HG02870 (cell line): ENCODE measurements around the gene KLHDC4.
"Not testable (repeated sequence)": the region's sequence is repeated elsewhere in the genome, so short reads cannot be mapped to it uniquely, and the experiment has no call there.

Experiments used
- ATAC-seq: cut with Tn5 transposase; IDR thresholded peaks from one replicate; pipeline ENCODE4 v1.9.1; 2021; ENCODE audit warnings: mild to moderate bottlenecking, moderate library complexity; ENCODE audit not compliant: unreplicated experiment

KLHDC4 gene

DNA sequence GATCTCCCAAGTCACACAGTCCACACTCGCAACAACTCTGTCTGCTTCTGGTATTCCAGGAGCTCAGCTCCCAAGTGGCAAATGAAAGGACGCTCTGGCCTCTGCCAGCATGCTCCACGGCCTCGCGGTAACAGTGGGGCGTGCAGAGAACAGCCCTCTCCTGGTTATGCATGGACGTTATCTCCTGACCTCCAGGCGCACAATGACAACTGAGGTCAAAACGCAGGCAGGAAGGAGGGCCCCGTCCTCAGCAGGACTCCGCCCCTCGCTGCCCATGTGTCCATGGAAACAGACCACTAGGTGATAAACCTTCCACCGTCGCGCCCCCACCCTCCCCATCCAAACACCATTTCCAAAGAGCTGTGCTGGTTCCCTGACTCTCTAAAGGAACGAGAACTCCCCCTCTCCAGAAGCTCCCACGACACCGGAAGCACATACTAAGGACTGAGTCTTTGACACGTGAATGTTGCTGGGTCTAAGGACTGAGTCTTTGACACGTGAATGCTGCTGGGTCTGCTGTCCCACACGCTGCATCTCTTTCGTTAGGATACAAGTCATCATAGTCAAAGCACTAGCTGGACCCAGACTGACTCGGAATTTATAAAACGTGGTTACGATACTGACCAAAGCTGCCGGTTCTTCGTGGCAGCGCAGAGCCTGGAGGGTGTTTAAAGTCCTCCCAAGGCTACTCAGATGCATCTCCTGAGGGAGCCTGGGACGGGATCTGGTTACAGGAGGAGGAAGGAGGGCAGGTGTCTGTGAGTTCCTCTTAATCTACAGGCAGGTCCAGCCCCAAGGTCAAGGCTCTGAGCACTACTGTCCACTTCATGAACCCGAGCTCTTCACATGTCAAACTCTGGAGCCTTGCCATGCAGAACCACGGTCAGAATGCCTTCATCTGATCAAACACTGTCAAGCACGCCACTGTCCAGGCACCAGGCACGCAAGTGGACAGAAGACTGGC lies 43.9 kb downstream of the KLHDC4 start:
- ATAC-seq: no peak

DNA sequence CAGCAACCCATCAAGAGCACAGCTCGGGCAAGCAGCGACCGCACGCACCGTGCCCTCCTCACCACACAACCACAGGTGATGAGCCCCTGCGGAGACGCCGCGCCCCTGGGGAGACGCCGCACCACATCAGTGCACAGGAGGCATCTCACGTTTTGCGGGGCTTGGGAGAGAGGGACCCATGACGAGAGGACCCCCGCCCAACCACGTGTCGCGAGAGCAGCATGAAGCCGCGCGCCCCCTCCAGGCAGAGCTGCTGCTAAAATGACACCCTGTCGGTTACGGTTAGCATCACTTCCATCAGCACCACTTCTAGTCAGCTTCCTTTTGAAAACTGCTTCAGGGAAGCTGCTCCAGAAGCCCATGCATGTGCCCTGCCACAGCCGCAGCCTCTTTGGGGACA lies 45.3 kb downstream of the KLHDC4 start:
- no peak for ATAC-seq

- ATAC-seq: not testable (repeated sequence)
Measured at GRCh38 chr16:87718831-87719230, 47.0 kb downstream of the KLHDC4 start.

- ATAC-seq: no peak
Measured at GRCh38 chr16:87715658-87716057, 50.1 kb downstream of the KLHDC4 start.

DNA sequence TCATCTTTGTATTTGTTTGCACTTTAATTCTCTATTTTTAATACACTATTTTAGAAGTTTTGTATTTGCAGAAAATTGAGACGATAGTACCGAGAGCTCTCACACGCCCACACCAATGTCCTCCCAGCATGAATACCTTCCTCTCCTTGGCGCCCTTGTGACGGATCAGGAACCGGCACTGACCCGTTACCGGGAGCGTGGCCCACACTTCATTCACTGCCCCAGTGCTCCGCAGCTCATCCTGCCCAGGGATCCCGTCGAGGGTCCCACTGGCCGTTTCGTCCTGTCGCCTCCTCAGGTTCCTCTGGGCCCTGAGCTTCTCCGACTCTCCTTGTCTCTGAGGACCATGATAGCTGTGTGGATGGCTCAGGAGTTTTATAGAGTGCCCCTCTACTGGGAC lies 50.6 kb downstream of the KLHDC4 start:
- ATAC-seq: no peak

DNA sequence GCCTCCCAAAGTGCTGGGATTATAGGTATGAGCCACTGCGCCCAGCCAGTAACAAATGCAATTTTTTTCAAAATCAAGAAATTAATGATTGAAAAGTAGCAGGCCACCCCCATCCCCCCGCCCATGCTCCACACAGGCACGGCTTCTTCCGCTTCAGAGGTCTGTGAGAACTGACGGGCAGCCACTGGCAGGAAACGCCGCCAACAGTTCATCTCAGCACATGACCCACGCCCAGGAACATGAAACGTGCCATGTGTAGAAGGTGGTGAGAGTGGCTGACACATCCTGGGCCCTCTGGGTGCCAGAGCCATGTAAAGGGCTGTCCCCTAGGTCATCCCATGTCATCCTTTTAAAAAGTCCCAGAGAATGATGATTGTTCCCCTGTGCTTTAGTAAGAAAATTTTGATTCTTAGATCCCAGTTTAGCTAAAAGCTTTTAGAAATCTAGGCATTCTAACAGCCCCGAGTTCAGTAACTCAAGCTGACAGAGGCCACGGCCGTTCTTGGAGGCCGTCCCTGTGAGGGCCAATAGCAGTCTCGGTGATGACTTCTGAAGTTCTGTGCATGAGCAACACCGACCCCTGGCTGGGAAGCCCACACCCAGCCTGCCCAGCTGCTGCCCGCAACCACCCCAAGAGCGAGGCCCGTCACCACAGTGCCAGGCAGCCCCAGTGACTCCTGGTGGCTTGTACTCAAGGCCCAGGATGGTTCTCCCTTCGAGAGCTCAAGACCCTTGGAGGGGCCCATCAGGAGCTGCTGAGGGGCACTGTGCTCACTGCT lies 52.1 kb downstream of the KLHDC4 start:
- no peak for ATAC-seq

DNA sequence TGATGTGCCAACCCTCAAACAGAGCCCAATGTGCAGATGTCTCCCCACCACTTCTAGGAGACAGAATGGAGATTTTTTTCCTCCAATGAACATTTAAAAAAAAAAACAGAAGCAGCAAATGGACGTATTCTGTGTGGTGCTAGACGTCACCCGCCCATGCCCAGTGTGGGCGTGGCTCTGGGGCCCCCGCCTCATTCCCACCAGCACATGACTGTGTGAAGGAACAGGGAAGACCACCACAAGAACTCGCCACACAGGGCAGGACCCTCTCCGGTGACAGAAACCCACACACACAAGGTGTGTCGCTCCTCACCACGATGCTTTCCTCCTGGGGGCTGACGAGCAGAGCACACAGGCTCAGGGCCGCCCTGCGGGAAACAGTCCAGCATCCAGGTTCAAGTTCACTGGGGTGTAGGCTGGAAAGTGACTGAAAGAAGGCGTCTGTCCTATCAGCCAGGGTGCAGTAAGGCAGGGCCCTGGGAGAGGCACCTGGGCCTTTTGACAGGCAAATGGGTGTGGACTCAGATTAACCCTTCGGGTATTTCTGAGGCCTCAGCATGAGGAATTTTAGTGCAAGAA lies 53.5 kb downstream of the KLHDC4 start:
- ATAC-seq: no peak

- no peak for ATAC-seq
Measured at GRCh38 chr16:87710887-87711286, 54.9 kb downstream of the KLHDC4 start.

DNA sequence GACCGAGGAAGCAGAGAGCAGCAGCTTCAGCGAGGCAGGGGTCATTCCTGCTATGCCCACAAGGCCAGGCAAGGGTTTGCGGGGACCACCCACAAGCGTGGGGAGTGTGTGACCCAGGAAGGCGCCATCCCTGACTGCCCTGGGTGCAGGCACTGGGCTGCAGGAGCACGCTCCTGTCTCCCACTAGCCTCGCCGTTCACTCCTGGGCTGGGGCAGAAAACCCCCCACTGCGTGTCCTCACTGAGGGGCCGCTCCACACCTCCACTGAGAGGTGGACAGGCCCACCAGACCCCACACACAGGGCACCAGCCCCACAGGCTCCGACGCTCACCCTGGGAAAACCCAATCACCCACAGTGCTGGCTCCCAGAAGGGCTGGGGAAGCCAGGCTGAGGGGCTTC lies 56.1 kb downstream of the KLHDC4 start:
- no peak for ATAC-seq

DNA sequence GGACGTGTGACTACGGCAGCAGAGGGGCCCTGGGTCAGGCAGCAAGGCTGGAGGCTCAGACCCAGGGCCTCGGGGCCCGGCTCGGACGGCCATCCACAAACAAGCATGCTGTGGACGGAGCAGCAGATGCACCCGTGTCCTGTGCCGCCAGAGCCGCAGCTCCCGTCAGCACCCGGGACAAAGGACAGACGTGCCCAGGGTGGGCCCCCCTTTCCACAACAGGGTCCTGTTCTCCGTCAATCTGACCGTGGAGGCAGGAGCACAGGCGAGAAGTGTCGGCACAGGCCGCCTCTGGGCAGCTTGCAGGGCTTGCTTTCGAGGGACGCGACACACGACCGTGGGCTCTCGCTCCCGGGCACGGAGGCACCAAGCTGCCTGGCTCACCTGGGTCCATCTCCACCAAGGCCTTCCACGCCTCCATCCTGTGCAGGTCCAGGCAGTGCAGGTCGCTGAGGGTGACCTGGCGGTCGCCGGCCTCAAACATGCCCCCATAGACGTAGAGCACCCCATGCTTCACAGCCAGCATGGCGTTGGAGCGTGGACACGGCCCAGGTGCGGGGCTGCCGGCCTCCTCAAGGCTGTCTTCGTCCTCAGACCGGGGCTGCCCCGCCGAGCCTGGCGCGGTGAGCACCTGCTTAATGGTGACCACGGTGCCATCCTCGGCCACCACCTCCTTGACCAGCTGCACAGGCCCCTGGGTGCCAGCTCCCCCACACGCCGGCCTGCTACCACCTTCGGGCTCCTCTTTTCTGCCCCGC lies 56.7 kb downstream of the KLHDC4 start:
- no peak for ATAC-seq

DNA sequence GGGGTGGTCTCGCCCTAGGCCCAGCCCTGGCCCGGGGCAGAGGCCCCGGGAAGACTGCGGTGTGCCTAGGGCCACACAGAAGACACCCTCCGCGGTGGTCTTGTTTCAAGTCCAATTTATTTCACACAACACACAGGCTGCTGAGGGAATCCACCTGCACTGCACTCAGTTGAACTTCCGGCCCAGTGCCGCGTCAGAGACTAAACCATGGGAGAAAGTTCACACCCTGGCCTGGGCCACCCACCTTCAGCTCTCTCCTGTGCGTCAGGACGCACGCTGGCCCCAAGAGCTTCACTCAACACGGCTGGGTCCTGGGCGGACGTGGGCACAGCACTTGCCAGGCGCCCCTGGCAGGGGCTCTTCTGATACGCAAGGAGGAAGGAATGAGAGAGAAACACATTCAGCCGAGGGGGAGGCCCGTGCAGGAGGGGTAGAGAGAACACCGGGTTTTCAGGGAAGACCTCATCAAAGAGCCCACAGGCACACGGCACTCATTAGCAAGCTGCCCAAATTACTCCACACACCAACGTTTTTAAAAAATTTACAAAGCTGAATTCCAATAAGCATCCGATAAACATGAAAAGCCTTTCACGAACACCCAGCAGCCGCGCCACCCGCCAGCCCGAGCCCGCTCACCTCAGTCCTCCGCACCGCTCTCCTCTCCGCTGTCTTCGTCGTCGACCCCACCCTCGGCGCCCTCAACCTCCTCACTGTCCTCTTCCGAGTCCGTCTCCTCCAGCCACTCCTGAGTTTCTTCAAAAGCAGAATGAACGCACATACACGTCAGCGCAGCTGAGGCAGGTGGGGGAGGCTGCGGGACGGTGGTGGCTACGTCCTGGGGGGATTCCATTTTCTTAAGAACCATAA lies 57.8 kb downstream of the KLHDC4 start:
- no peak for ATAC-seq

- ATAC-seq: no peak
Measured at GRCh38 chr16:87707097-87707496, 58.7 kb downstream of the KLHDC4 start.

GRCh38 chr16:87706278-87707000 lies 59.3 kb downstream of the KLHDC4 start:
- no peak for ATAC-seq

- no peak for ATAC-seq
Measured at GRCh38 chr16:87705771-87706277, 60.0 kb downstream of the KLHDC4 start.

- no peak for ATAC-seq
Measured at GRCh38 chr16:87704754-87705353, 60.9 kb downstream of the KLHDC4 start.

- no peak for ATAC-seq
Measured at GRCh38 chr16:87703835-87704375, 61.9 kb downstream of the KLHDC4 start.

DNA sequence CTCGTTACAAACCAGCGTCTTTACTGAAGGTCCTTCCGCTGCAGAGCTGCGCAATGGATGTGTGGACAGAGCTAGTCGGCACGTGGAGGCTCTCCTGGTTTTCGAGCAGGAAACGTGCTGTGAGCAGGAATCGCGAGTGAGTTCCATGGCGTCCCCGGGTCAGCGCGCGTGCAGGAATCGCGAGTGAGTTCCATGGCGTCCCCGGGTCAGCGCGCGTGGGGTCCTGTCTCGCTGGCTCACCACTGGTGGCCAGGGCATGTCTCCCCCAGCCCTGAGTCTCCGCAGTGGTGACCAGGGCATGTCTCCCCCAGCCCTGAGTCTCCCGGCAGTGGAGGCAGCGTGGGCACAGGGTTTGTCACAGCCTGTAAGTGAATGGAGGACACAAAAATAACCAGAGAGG lies 62.7 kb downstream of the KLHDC4 start:
- ATAC-seq: no peak

DNA sequence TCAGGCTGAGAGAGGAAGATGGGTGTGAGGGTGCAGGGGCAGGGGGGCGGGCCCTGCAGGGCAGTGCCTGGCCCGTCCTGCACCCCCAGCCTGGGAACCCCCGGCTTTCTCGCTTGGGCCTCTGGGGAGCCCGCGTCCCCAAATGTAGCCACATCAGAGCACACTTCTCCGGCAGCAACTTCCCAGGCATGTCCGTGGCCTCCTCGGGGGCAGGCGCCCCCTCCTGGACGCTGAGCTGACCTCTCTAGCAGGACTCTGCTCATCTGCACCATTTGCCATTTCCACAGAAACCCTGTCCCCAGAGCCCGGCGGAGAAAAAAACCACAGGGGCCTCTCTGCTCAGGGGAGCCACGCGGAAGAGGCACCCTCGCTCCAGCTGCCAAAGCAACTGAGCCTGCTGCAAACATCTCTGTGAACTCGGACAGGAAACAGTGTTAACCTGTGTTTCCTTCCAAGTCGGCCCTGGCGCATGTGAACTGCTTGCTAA lies 63.4 kb downstream of the KLHDC4 start:
- no peak for ATAC-seq
